GM12892 (cell line): ENCODE measurements around the gene PPP1R9B.

ENCODE experiments used
- POLR2A ChIP-seq: IDR thresholded peaks from 2 replicates; pipeline ENCODE4 v1.6.1; 2011; ENCODE audit warnings: low read depth, low read length, control low read depth
- POLR2AphosphoS5 ChIP-seq: IDR thresholded peaks from 2 replicates; pipeline ENCODE4 v1.6.1; 2011; ENCODE audit warnings: low read depth, low read length, control low read depth

GRCh38 chr17:50097926-50098325 is 52.6 kb downstream of the PPP1R9B start:
- no peak for TF ChIP-seq POLR2AphosphoS5
- TF ChIP-seq POLR2A, result no peak
